ENCODE data around the gene EGR4. TPM values are rescaled to one million over a fixed set of nuclear protein-coding genes. Genes with fewer than 3 reads are reported as not detected.

The EGR4 gene
- total RNA-seq, 2 experiments from 2014 or later = 0.14 to 0.17 TPM

DNA sequence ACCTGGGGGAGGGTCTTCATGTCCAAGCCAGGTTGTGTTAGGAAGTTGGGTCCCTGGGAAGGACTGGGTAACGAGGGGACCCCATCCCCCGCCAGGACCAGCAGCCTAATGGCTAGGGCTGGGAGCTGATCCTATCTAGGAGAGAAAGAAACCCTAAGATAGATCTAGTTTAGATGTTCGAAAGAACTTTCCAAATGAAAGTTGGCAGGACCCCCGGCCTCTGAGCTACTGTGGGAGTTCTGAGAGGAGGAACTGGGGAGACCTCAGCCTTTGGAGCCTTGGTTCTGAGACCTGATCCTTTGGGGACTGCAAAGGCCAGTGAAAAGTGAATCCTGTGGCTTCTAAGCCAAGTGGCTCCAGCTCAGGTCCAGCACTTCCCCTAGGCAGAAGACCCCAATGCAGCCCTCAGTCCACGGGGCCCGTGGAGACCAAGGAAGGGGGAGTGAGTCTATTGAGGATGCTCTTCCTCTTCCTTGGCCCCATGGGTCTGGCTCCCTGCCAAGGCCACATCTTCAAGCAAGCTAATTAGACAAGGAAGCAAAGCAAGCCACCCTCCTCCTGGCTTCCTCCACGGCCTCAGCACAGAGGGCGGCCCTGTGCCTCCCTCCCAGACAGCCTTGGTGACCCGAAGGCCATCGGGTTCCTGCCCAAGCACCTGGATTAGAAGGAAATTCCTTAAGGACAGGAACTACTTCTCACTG is 35.8 kb downstream of the EGR4 start:
- Histone ChIP-seq H3K4me1 (ENCODE audit: insufficient read depth, low read length) (peaks cover 13% of the 10 kb centered on the region), H3K36me3 (ENCODE audit: insufficient read depth, low read length) (peaks cover 20% of the 10 kb centered on the region), H3K27me3 (ENCODE audit: control insufficient read depth in 1 of 2, insufficient read depth in 2 of 2, low read length in 2 of 2) (no peaks in the 10 kb centered on the region), H3K27ac (ENCODE audit: low read depth in 1 of 2, low read length in 2 of 2) (no peak overlapping the region), H3K4me3 (ENCODE audit: low read length) (no peak overlapping the region), H3K9me3 (ENCODE audit: control insufficient read depth in 1 of 2, insufficient read depth in 1 of 2, low read length in 2 of 2) (no peaks in the 10 kb centered on the region)
- TF ChIP-seq, protein P1, sequence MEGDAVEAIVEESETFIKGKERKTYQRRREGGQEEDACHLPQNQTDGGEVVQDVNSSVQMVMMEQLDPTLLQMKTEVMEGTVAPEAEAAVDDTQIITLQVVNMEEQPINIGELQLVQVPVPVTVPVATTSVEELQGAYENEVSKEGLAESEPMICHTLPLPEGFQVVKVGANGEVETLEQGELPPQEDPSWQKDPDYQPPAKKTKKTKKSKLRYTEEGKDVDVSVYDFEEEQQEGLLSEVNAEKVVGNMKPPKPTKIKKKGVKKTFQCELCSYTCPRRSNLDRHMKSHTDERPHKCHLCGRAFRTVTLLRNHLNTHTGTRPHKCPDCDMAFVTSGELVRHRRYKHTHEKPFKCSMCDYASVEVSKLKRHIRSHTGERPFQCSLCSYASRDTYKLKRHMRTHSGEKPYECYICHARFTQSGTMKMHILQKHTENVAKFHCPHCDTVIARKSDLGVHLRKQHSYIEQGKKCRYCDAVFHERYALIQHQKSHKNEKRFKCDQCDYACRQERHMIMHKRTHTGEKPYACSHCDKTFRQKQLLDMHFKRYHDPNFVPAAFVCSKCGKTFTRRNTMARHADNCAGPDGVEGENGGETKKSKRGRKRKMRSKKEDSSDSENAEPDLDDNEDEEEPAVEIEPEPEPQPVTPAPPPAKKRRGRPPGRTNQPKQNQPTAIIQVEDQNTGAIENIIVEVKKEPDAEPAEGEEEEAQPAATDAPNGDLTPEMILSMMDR (IDR thresholded peaks at IDR 0.05) = no peak
- Mint-ChIP-seq H3K4me1 (ENCODE audit: low read depth) (no peaks in the 10 kb centered on the region), H3K36me3 (ENCODE audit: low read depth) (peaks cover 34% of the 10 kb centered on the region), H3K27ac (no peak overlapping the region), H3K27me3 (no peaks in the 10 kb centered on the region), H3K4me3 (no peak overlapping the region), H3K9me3 (no peaks in the 10 kb centered on the region)
- intact Hi-C loops (cut with DNase I, micrococcal nuclease) = no loop called here
- DNase-seq (peak in 8 of 14 experiments; percentile 11 to 62 (median 40)), ATAC-seq (ENCODE audit: poor library complexity) (no peak)
- CTCF ChIA-PET = no interaction called here
- POLR2A ChIA-PET = interaction anchor here (0.6 to 2.1 kb wide), 3 partner anchors 24 to 33 kb away, joined by 3 to 20 read pairs (median 3); partner anchors contain the start of genes CCT7 and PRADC1

DNA sequence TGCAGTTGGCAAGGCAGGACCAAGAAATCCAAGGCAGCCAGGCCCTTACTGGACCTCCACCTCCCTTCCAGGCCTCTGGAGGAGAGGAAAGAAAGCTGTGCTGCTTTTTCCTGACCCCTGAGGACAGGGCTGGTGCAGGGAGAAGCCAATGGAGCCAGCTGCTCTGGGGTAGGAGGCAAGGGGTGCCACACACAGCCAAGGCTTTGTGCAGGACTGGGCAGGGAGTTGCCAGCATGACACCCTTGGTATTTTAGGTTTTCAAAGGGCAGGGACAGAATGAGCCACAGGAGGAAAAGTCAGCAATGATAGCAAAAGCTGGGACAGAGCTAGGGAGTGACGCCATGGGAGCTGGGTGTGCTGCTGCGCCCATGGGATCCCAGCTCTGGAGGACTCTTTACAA is 36.3 kb downstream of the EGR4 start:
- Histone ChIP-seq H3K27ac (ENCODE audit: low read depth in 1 of 2, low read length in 2 of 2) (no peak overlapping the region), H3K27me3 (ENCODE audit: control insufficient read depth in 1 of 2, insufficient read depth in 2 of 2, low read length in 2 of 2) (no peaks in the 10 kb centered on the region), H3K9me3 (ENCODE audit: control insufficient read depth in 1 of 2, insufficient read depth in 1 of 2, low read length in 2 of 2) (no peaks in the 10 kb centered on the region), H3K4me3 (ENCODE audit: low read length) (no peak overlapping the region), H3K4me1 (ENCODE audit: insufficient read depth, low read length) (peaks cover 13% of the 10 kb centered on the region), H3K36me3 (ENCODE audit: insufficient read depth, low read length) (peaks cover 25% of the 10 kb centered on the region)
- H3K27ac Mint-ChIP-seq = no peak overlapping the region
- intact Hi-C loops (cut with DNase I, micrococcal nuclease) = no loop called here
- TF ChIP-seq, protein P1 (IDR thresholded peaks at IDR 0.05) = no peak
- no peaks in the 10 kb centered on the region for H3K27me3 Mint-ChIP-seq
- no peak for ATAC-seq (ENCODE audit: poor library complexity)
- no peaks in the 10 kb centered on the region for H3K9me3 Mint-ChIP-seq
- H3K4me1 Mint-ChIP-seq (ENCODE audit: low read depth) = no peaks in the 10 kb centered on the region
- H3K4me3 Mint-ChIP-seq = no peak overlapping the region
- ChIA-PET POLR2A (interaction anchor here (0.7 to 2.1 kb wide), 2 partner anchors 24 to 34 kb away, joined by 3 to 20 read pairs; partner anchors contain the start of genes CCT7 and PRADC1), CTCF (no interaction called here)
- no peak for DNase-seq
- H3K36me3 Mint-ChIP-seq (ENCODE audit: low read depth) = peaks cover 39% of the 10 kb centered on the region

DNA sequence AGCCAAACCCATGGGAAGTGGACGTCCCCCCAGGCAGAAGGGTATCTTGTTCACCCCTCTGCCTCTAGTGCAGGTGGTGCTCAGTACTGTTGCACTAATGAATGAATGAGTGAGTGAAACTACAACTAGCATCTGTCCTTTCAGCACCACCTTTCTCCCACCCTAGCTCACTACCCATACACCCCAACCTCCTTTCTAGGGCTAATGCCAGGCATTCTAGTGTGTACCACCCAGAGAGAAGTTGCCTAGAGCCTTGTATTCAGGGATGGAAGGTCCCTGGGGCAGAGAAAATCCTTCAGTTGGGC is 36.8 kb downstream of the EGR4 start:
- no peak overlapping the region for H3K4me3 Mint-ChIP-seq
- Histone ChIP-seq H3K27ac (ENCODE audit: low read depth in 1 of 2, low read length in 2 of 2) (no peak overlapping the region), H3K36me3 (ENCODE audit: insufficient read depth, low read length) (peaks cover 27% of the 10 kb centered on the region), H3K4me1 (ENCODE audit: insufficient read depth, low read length) (peaks cover 13% of the 10 kb centered on the region), H3K27me3 (ENCODE audit: control insufficient read depth in 1 of 2, insufficient read depth in 2 of 2, low read length in 2 of 2) (no peaks in the 10 kb centered on the region), H3K4me3 (ENCODE audit: low read length) (no peak overlapping the region), H3K9me3 (ENCODE audit: control insufficient read depth in 1 of 2, insufficient read depth in 1 of 2, low read length in 2 of 2) (no peaks in the 10 kb centered on the region)
- POLR2A ChIA-PET = interaction anchor here (2.1 kb wide), 1 partner anchor 23 kb away, joined by 20 read pairs; the partner anchor contains the start of genes CCT7 and PRADC1
- TF ChIP-seq, protein P1 (IDR thresholded peaks at IDR 0.05) = no peak
- DNase-seq (no peak), ATAC-seq (ENCODE audit: poor library complexity) (no peak)
- no peak overlapping the region for H3K27ac Mint-ChIP-seq
- no peaks in the 10 kb centered on the region for H3K9me3 Mint-ChIP-seq
- H3K27me3 Mint-ChIP-seq = no peaks in the 10 kb centered on the region
- peaks cover 39% of the 10 kb centered on the region for H3K36me3 Mint-ChIP-seq (ENCODE audit: low read depth)
- H3K4me1 Mint-ChIP-seq (ENCODE audit: low read depth) = no peaks in the 10 kb centered on the region
- CTCF ChIA-PET = no interaction called here
- intact Hi-C loops (cut with DNase I, micrococcal nuclease) = no loop called here
